Panc1 (cell line): ENCODE measurements around the gene NCS1. TPM values are rescaled to one million over a fixed set of nuclear protein-coding genes. Genes with fewer than 3 reads are reported as not detected.

Source experiments
- ATAC-seq: fragments of 200-7000 bp; cut with Tn5 transposase; 2 replicates; pipeline ENCODE4 v1.9.1; 2020; ENCODE audit warnings: mild to moderate bottlenecking, moderate library complexity
- BruUV-seq: library from RNA; stranded (reverse); fragments of 400-500 nt; replicated peaks from 2 replicates; lab custom pipeline; 2021; lab: Mats Ljungman, UMichigan
- CTCF ChIA-PET: fragments of 300-600 bp; sonication (Branson Sonifier 250); formaldehyde crosslinking; loops from one replicate; lab custom pipeline; 2022; ENCODE audit warnings: antibody characterized with exemption; lab: Charles Lee
- POLR2A ChIA-PET: fragments of 300-600 bp; sonication (Branson Sonifier 250); formaldehyde crosslinking; loops from one replicate; lab custom pipeline; 2022; ENCODE audit warnings: antibody characterized with exemption; lab: Charles Lee
- DNase-seq: peaks from one replicate; pipeline ENCODE4 v3.0.0-alpha.2; 2010; ENCODE audit warnings: low read depth, low spot score
- H3K27ac ChIP-seq: 2 replicates; pipeline ENCODE4 v1.5.1; 2011; ENCODE audit warnings: mild to moderate bottlenecking, low read length, inconsistent platforms
- H3K27me3 ChIP-seq: fragments of 200-500 bp; sonication (Bioruptor generic); 2 replicates; pipeline ENCODE4 v1.6.0; 2014; ENCODE audit warnings: low read length, inconsistent platforms; ENCODE audit not compliant: control insufficient read depth, insufficient read depth
- H3K36me3 ChIP-seq: fragments of 200-500 bp; sonication (Bioruptor generic); 2 replicates; pipeline ENCODE4 v1.5.1; 2014; ENCODE audit warnings: inconsistent platforms, mild to moderate bottlenecking, low read length, moderate library complexity; ENCODE audit not compliant: control insufficient read depth, insufficient read depth
- H3K4me1 ChIP-seq: 2 replicates; pipeline ENCODE4 v1.5.1; 2011; ENCODE audit warnings: inconsistent platforms, mild to moderate bottlenecking, low read length, moderate library complexity; ENCODE audit not compliant: control insufficient read depth, insufficient read depth
- H3K4me3 ChIP-seq, 2 experiments: 2 replicates each; pipeline ENCODE4 v1.5.1; 2011 to 2012; ENCODE audit warnings: low read depth in 2 of 2, low read length in 2 of 2, mild to moderate bottlenecking in 2 of 2, inconsistent platforms in 1 of 2, moderate library complexity in 1 of 2
- H3K9me3 ChIP-seq: fragments of 200-500 bp; sonication (Bioruptor generic); 2 replicates; pipeline ENCODE4 v1.5.1; 2014; ENCODE audit warnings: low read depth, mild to moderate bottlenecking, inconsistent platforms, low read length, moderate library complexity; ENCODE audit not compliant: control insufficient read depth, insufficient read depth
- CTCF ChIP-seq: fragments of 450-650 bp; IDR thresholded peaks from 2 replicates; pipeline ENCODE4 v1.5.1; 2017; ENCODE audit warnings: mild to moderate bottlenecking
- POLR2AphosphoS5 ChIP-seq: IDR thresholded peaks from 2 replicates; pipeline ENCODE4 v1.6.1; 2012; ENCODE audit warnings: mild to moderate bottlenecking, low read depth, low read length, moderate library complexity
- REST ChIP-seq, 2 experiments: IDR thresholded peaks; 2 replicates each; pipeline ENCODE4 v1.6.1; 2011 to 2012; ENCODE audit warnings: low read depth in 2 of 2, control low read depth in 1 of 2, low read length in 1 of 2, mild to moderate bottlenecking in 1 of 2, moderate library complexity in 1 of 2; ENCODE audit not compliant: insufficient read depth in 1 of 2
- SIN3A ChIP-seq: IDR thresholded peaks from 2 replicates; pipeline ENCODE4 v1.6.1; 2012; ENCODE audit warnings: low read depth, mild to moderate bottlenecking, low read length, moderate library complexity, borderline replicate concordance; ENCODE audit not compliant: insufficient read depth
- TCF7L2 ChIP-seq: IDR thresholded peaks from 2 replicates; pipeline ENCODE4 v1.6.1; 2011; ENCODE audit warnings: mild to moderate bottlenecking, low read depth, low read length, inconsistent platforms
- in situ Hi-C: cut with HindIII; loops from 2 replicates; pipeline ENCODE4 v1.10.0; 2016; ENCODE audit warnings: low sequenced_read_pairs, low pct_unique_long_range_greater_than_20kb
- intact Hi-C: fragments of 100-400 bp; cut with micrococcal nuclease; formaldehyde crosslinking; loops from one replicate; pipeline ENCODE4 v1.10.0; 2022; ENCODE audit not compliant: unreplicated experiment
- total RNA-seq: library from RNA; stranded (reverse); gene quantifications from one replicate; pipeline ENCODE4 v1.2.1, GENCODE V29; 2021; ENCODE audit not compliant: unreplicated experiment

The NCS1 gene
- total RNA-seq, 1 experiment from 2014 or later: 31.6 TPM

- in situ Hi-C loops (no loop called here), intact Hi-C loops (no loop called here)
- DNase-seq (no peak), ATAC-seq (no peak)
- BruUV-seq: no TSS peak
- no peaks in the 10 kb centered on the region for H3K36me3 ChIP-seq
- POLR2A ChIA-PET: no interaction called here
- no peak overlapping the region for H3K4me3 ChIP-seq
- CTCF ChIA-PET: no interaction called here
- no peak overlapping the region for H3K27ac ChIP-seq
- TF ChIP-seq TCF7L2 (no peak), CTCF (no peak), POLR2AphosphoS5 (no peak), SIN3A (no peak)
- H3K9me3 ChIP-seq: no peaks in the 10 kb centered on the region
- H3K27me3 ChIP-seq: no peaks in the 10 kb centered on the region
- no peaks in the 10 kb centered on the region for H3K4me1 ChIP-seq
Observed at GRCh38 chr9:130159057-130159456, 13.1 kb upstream of the NCS1 start.

- no peak for TF ChIP-seq CTCF
- TF ChIP-seq TCF7L2: no peak
- TF ChIP-seq SIN3A: no peak
- TF ChIP-seq REST (IDR thresholded peaks at IDR 0.05; ENCODE audit: insufficient read depth in 1 of 2, low read depth in 2 of 2, low read length in 1 of 2): no peak
- TF ChIP-seq POLR2AphosphoS5: no peak
- no peaks in the 10 kb centered on the region for H3K9me3 ChIP-seq
- ChIA-PET CTCF (no interaction called here), POLR2A (no interaction called here)
- no peaks in the 10 kb centered on the region for H3K27me3 ChIP-seq
- no peaks in the 10 kb centered on the region for H3K4me1 ChIP-seq
- no peak for ATAC-seq
- in situ Hi-C loops: no loop called here
- H3K36me3 ChIP-seq: no peaks in the 10 kb centered on the region
- no peak overlapping the region for H3K27ac ChIP-seq
- BruUV-seq: no TSS peak
- no peak overlapping the region for H3K4me3 ChIP-seq
- intact Hi-C loops: no loop called here
- no peak for DNase-seq
Observed at GRCh38 chr9:130159915-130160670, 12.1 kb upstream of the NCS1 start.
